Coronary artery (tissue), 2 donors: Measurements from ENCODE around the gene NCBP1.
A peak's percentile ranks its signal among the peaks of the same experiment; 100 is the strongest.
"Not testable (repeated sequence)": the region's sequence is repeated elsewhere in the genome, so short reads cannot be mapped to it uniquely, and the experiment has no call there.

Experiments used
- DNase-seq: peaks from one replicate; pipeline ENCODE4 v3.0.0-alpha.2; 2017; ENCODE audit warnings: low spot score
- H3K27ac ChIP-seq, 2 donors: fragments of 200-600 bp; sonication (generic); one replicate each; pipeline ENCODE4 v1.5.1; 2016 to 2019
- H3K4me3 ChIP-seq: fragments of 200-600 bp; sonication (generic); 2 replicates; pipeline ENCODE4 v1.5.1; 2016; ENCODE audit warnings: mild to moderate bottlenecking, moderate library complexity
- TF ChIP-seq, protein P1 (sequence below): fragments of 200-600 bp; sonication (generic); IDR thresholded peaks from one replicate; pipeline ENCODE4 v1.5.1; 2019; ENCODE audit warnings: antibody characterized with exemption

NCBP1 gene

DNA sequence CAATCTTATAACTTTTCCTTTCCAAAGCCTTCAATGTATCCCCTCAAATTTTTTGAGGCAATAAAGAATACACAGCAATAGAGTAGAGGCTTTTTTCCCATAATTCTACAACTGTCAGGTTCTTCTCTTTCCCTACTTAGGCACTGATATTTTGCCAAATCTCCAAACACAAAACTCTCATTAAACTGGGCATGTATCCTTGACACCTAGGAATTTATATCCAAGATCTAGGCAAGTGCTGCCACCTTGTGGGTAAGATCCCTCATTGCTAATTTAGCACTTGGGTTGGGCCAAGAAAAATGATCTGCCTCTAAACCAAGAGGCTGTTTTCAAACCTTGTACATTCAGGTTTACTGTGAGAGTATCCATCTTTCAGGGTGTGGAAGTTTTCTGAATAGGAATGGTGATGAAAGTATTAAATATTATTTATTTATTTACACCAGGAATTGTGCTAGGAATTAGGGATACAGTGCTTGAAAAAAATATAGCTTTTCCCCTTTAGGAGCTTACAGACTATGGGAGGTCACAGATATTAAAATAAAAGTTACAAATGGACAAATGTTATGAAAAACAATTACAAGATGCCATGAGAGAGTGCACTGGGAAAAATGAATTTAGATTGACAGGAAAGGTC, 18.1 kb upstream of the NCBP1 start:
- no peak overlapping the region for H3K4me3 ChIP-seq
- TF ChIP-seq, protein P1, sequence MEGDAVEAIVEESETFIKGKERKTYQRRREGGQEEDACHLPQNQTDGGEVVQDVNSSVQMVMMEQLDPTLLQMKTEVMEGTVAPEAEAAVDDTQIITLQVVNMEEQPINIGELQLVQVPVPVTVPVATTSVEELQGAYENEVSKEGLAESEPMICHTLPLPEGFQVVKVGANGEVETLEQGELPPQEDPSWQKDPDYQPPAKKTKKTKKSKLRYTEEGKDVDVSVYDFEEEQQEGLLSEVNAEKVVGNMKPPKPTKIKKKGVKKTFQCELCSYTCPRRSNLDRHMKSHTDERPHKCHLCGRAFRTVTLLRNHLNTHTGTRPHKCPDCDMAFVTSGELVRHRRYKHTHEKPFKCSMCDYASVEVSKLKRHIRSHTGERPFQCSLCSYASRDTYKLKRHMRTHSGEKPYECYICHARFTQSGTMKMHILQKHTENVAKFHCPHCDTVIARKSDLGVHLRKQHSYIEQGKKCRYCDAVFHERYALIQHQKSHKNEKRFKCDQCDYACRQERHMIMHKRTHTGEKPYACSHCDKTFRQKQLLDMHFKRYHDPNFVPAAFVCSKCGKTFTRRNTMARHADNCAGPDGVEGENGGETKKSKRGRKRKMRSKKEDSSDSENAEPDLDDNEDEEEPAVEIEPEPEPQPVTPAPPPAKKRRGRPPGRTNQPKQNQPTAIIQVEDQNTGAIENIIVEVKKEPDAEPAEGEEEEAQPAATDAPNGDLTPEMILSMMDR = peak; percentile 69
- DNase-seq = no peak
- H3K27ac ChIP-seq = no peak overlapping the region

DNA sequence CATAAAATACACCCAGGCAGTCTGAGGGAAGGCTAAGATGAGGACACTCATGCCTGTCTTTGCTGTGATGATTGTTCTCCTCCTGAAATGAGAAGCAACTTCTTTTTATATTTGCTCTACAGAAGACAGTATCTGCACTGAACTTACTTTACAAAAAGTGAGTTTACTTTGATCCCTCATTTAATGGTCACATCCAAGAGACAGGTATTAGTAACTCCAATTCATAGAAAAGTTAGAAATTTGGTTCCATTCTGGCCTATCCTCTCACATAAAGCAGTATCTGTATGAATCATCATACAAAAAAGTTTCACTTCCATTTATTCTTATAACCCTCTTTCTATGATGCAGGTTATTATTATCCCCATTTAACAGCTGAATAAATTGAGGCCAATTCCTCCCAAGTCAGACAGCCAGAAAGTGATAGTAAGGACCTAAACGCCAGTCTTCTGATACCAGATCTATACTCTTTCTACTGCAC, 15.6 kb upstream of the NCBP1 start:
- Histone ChIP-seq H3K4me3 (no peak overlapping the region), H3K27ac (no peak overlapping the region)
- DNase-seq = no peak
- TF ChIP-seq, protein P1 = no peak

DNA sequence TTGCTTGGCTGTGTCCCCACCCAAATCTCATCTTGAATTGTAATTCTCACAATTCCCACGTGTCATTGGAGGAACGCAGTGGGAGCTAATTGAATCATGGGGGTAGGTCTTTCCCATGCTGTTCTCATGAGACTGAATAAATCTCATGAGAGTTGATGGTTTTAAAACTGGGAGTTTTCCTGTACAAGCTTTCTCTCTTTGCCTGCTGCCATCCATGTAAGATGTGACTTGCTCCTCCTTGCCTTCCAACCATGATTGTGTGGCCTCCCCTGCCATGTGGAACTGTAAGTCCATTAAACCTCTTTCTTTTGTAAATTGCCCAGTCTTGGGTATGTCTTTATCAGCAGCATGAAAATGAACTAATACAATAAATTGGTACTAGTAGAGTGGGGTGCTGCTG, 13.6 kb upstream of the NCBP1 start:
- not testable (repeated sequence) for H3K27ac ChIP-seq, DNase-seq, H3K4me3 ChIP-seq

DNA sequence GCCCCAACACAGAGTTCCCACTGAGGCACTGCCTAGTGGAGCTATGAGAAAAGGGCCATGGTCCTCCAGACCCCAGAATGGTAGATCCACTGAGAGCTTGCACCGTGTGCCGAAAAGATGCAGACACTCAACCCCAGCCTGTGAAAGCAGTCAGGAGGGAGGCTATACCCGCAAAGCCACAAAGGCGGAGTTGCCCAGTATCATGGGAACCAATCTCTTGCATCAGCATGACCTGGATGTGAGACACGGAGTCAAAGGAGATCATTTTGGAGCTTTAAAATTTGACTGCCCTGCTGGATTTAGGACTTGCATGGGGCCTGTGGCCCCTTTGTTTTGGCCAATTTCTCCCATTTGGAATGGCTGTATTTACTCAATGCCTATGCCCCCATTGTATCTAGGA, 11.1 kb upstream of the NCBP1 start:
- not testable (repeated sequence) for DNase-seq, H3K4me3 ChIP-seq, H3K27ac ChIP-seq

DNA sequence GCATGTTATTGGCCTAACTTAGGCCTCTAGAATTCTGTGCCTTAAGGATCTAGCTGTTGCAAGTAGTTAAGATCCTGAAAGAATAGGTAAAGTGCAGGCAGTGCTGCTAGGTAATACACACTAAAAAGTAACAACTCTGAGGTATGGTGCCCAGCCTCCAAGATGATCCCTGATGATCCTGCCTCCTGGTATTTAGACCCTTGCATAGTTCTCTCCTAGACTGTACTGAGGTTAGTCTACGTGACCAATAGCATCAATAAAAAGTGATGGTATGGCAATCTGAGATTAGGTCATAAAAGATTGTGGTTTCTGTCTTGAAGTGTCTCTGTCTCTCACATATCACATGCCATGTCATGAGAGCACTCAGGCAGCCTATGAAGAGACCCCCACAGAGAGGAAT, 9.7 kb upstream of the NCBP1 start:
- no peak overlapping the region for H3K4me3 ChIP-seq
- no peak for DNase-seq
- TF ChIP-seq, protein P1 = no peak
- no peak overlapping the region for H3K27ac ChIP-seq

DNA sequence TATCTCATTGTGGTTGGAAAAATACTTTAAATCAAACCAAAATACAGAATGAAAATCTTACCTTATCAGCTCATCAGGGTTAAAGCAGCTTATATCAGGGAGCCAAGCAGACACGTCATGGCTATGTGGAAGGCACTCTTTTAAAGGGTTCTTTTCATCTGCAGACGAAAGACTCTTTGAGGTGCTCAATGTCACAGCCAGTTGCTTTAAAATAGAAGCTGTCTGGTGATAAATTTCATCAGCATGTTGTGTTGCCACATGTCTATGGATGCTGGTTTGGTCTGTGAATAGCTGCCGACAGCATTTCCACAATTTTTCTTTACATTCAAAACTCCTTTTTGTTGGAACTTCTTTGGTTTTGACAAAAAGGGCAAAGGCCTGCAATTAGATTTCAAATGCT, 8.0 kb upstream of the NCBP1 start:
- no peak for DNase-seq
- Histone ChIP-seq H3K4me3 (no peak overlapping the region), H3K27ac (no peak overlapping the region)
- TF ChIP-seq, protein P1 = no peak

DNA sequence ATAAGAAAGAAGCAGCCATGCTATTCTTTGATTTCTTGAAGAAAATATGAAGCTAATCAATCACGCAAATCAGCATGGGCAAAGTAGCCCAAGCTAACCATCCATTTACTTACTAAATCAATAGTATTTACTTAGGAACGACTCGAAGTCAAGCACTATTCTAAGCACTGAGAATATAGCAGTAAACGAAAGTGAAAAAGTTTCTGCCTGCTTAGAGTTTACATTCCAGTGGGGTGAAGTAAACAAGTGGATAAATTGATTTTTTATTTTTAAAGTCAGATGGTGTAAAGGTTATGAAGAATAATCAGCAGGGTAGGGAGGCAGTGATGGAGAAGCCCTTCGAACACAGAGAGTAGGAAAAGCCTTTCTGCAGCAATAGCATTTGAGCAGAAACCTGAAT, 6.0 kb upstream of the NCBP1 start:
- no peak overlapping the region for H3K27ac ChIP-seq
- H3K4me3 ChIP-seq = no peak overlapping the region
- DNase-seq = no peak
- TF ChIP-seq, protein P1 = no peak

DNA sequence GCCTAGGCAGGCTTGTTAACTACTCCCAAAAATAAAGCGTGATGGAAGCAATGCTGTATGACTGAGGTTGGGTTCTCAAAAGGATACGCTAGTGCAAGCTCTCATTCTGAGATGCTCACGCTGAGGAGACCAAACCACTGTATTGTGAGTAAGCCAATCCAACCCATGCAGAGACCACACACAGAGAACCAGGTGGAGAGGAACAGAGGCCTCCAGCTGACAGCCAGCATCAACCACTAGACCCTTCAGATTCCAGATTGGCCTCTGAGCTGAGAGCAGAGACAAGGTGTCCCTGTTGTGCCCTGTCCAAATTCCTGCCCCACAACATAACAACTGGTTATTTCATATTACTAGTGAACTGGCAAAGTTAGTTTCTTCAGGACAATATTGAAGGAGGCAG, 5.0 kb upstream of the NCBP1 start:
- DNase-seq = no peak
- H3K4me3 ChIP-seq = no peak overlapping the region
- H3K27ac ChIP-seq = no peak overlapping the region
- TF ChIP-seq, protein P1 = no peak
